HG03457 (cell line): ENCODE data around the gene SLC39A6.
"Not testable (repeated sequence)": the region's sequence is repeated elsewhere in the genome, so short reads cannot be mapped to it uniquely, and the experiment has no call there.

Experiments
- ATAC-seq: cut with Tn5 transposase; IDR thresholded peaks from one replicate; pipeline ENCODE4 v1.9.1; 2021; ENCODE audit warnings: moderate number of reproducible peaks; ENCODE audit not compliant: unreplicated experiment

SLC39A6 gene

GRCh38 chr18:36066001-36066400 lies 63.1 kb downstream of the SLC39A6 start:
- no peak for ATAC-seq

- ATAC-seq, result not testable (repeated sequence)
These were observed 64.4 kb downstream of the SLC39A6 start for GRCh38 chr18:36064809-36065079.

GRCh38 chr18:36064027-36064808 lies 64.9 kb downstream of the SLC39A6 start:
- no peak for ATAC-seq

- no peak for ATAC-seq
These were observed 70.5 kb downstream of the SLC39A6 start for GRCh38 chr18:36058674-36059073.
